GM21423 (cell line): ENCODE results near the gene ADAMTS10.
"Not testable (repeated sequence)": the region's sequence is repeated elsewhere in the genome, so short reads cannot be mapped to it uniquely, and the experiment has no call there.

Experiments used
- ATAC-seq: cut with Tn5 transposase; IDR thresholded peaks from one replicate; pipeline ENCODE4 v1.9.1; 2021; ENCODE audit warnings: mild to moderate bottlenecking, moderate library complexity; ENCODE audit not compliant: unreplicated experiment

The ADAMTS10 gene

DNA sequence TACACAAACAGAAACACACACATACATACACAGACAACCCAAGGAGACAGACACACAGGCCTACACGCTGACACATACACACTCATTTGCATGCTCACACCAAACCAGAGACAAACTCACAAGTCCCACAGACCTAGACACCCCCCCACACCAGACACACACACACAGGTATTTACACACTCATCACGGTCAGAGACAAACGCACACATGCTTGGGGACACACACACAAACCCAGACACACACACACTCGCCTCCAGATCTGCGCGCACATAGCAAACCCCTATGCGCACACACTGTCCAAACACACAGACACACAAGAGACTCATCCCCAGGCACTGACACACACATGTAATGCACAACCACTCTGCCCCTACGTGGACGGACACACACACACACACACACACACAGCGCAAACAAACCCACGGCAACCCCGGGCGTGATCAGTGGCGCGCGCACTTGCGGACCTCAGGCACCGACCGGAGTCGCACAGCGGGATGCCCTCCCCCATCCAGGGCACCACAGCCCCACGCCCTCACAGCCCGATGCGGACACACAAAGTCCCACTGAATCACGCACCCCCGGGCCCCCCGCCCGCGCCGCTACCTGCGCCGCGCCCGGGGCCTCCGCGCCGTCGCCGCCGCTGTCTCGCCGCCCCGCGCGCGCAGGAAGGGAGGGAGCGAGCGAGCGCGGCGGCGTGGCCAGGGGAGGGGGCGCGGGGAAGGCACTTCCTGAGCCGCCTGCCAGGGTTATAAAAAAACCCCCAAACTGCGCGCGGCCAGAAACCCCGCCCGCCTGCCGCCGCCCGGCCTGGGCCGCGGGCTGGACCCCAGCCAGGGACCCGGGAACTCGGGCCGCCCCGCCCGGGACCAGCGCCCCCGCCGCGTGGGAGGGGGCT lies at the start of gene ADAMTS10:
Gene ADAMTS10 (minus strand): TSS at position 675 of the 895 bp plus-strand sequence. CDS start 5,005 bp downstream, outside the sequence.
- no peak for ATAC-seq

GRCh38 chr19:8659905-8660304 lies 49.4 kb upstream of the ADAMTS10 start:
- no peak for ATAC-seq

- no peak for ATAC-seq
Observed at GRCh38 chr19:8657869-8658268, 47.4 kb upstream of the ADAMTS10 start.

- ATAC-seq: no peak
Observed at GRCh38 chr19:8655340-8655709, 44.8 kb upstream of the ADAMTS10 start.

DNA sequence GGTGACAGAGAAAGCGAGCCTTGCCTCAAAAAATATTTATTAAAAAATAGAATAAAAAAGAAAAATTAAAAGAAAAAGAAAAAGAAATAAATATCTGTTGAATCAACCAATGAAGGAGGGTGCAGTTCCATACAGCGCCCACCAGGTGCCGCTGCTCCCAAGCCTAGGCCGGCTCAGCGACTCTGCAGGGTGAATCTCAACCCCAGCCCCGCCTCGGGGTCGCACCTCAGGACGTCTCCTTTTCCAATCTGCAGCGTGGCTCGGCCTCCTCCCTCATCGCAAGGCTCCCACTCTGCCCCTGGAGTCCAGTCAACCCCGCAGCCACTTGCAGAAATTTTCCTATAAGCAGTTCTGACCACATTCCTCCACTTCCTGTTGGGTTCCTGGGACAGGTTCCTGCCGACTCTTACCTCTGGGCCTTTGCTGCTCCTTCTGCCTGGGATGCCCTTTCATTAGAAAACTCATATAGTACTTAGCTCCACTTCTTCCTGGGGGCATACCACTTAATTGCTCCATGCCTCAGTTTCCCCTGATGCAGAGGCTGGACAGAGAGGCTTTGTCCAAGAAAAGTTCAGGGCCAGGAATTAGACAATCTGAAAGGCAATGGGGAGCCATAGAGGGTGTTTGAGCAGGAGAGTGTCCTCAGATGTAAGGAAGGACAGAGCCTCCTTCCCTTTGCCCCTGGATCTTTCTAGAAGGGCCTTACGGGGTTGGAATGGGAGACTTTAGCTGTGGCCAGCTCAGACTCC lies 44.2 kb upstream of the ADAMTS10 start:
- no peak for ATAC-seq

- ATAC-seq: no peak
Observed at GRCh38 chr19:8648240-8648639, 37.7 kb upstream of the ADAMTS10 start.

GRCh38 chr19:8643860-8644653 lies 33.5 kb upstream of the ADAMTS10 start:
- no peak for ATAC-seq

GRCh38 chr19:8642561-8642960 lies 32.0 kb upstream of the ADAMTS10 start:
- ATAC-seq: no peak

DNA sequence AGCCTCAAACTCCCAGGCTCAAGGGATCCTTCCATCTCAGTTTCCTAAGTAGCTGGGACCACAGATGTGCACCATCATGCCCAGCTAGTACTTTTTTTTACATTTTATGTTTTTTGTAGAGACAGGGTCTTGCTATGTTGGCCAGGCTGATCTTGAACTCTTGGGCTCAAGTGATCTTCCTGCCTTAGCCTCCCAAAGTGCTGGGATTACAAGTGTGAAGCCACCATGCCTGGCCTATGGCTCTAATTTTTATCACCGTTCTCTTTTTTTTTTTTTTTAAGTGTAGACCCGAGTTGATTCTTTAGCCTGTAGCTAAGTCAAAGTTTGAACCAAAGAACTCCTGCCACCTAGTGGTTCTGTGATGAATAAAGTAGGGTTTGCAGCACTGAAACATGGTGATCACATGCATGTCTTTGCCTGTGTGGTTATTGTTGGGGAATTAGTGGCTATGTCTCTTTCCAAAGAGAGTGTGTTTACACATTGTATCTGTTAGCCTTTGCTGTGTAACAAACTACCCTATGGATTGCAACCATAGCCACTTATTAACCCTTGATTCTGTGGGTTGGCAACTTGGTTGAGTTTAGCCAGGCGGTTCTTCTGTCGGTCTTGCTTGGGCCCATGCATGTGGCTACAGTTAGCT lies 31.5 kb upstream of the ADAMTS10 start:
- ATAC-seq: no peak

GRCh38 chr19:8641221-8641907 lies 30.8 kb upstream of the ADAMTS10 start:
- no peak for ATAC-seq

DNA sequence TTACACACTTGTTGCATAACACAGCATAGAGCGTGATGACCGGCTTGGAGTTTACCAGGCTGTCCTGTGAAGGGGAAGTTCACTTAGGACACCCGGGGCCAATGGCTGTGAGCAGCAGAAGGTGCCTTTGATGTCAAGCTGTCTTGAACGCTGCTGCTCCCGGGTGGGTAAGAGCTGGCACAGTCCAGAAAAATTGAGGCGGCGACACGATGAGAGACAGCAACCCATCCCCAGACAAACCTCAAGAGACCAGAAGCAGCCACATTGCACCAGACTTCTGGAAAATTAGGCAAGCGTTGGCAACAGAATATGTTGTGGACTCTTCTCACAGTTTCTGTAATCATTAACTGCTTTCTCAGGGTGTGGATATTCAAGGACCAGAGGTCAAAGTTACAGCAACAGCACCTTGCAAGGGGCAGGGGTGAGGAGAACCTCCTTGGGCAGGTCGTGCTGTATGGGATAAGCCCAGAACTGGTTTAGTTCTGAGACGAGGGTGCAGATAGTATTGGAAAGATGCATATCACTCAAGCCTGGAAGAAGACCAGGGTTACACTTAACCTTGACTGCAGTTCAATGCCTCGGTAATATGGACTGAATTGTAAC lies 30.0 kb upstream of the ADAMTS10 start:
- ATAC-seq: no peak

DNA sequence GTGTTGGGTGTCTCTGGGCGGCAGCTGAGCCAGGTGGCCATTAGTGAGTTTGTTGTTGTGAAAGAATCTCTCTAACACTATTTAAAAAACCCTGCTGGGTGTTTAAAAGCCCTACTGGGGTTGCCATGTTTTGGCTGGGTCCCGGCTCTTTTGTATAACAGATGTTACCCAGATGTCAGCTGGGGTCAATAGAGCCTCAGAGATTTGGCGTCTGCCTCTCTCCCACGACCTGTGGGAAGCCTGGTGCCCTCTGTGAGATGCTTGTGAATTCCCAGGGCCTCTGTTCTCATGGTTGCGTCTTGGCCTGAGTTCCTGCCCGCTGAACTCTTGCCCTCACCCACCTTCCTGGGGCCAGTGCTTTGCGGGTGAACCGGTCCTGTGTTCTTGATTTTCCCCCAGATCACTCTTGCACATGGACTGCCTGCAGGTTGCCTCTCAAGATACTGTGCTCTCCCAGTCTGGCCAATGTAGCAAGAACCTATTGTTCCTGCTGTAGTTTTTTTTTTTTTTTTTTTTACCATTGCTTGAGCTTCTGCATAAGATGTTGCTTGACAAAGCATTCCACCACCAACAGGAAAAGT lies 29.4 kb upstream of the ADAMTS10 start:
- ATAC-seq: no peak

DNA sequence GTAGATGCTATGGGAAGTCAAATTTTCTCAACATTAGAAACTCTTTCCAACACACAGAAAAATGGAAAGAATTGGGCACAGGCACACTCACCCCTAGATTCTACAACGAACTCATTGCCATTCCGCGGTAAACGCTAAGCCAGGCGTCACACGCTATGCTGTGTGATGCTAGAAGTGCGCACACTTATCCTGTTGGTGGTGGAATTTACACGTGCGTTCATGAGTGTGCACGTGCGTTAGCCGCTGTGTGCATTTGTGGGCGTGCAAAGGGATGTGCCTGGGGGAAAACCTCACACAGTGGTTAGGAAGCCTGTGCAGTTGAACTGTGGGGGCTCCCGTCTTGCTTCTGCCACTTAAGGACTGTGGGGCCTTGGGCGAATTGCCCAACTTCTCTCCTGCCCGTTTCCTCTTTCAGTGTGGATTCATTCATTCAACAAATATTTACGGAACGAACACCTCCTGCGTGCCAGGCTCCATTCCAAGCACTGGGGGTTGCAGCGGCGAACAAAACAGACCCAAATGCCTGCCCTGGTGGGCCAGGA lies 27.6 kb upstream of the ADAMTS10 start:
- no peak for ATAC-seq

- ATAC-seq: not testable (repeated sequence)
Observed at GRCh38 chr19:8637070-8637469, 26.6 kb upstream of the ADAMTS10 start.

DNA sequence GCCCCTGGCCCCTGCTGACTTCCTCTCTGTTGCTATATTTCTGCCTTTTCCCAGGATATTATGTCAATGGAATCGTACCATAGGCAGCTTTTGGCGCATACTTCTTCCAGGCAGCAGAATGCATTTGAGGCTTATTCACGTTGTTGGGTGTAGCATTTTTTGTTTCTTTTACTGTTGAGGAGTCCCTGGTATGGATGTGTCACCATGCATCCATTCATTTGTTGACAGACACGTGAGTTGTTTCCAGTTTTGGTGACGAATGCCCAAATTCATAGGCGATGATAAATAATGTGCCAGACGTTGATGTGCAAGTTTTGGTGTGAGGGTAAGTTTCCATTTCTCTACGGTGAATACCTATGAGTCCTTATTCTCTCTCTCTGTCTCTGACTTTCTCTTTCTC lies 24.9 kb upstream of the ADAMTS10 start:
- ATAC-seq: no peak

DNA sequence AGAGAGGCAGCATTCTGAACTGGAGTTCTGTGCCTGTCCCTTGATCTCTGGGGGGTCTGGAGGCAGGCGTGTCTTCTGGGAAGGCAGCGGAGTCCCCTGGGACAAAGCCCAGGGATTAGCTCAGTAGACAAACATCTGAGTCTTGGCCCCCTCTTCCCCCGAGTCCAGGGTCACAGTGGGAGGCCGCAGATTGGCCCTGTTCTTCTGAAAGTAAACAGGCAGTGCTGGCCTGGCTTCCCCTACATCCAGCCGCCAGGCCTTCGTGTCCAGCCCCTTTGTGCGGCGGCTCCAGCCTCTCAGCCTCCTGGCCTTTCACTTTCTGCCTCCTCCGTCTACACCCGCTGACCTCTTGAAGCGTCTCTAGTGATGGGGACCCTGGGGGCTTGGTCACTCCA lies 20.9 kb upstream of the ADAMTS10 start:
- ATAC-seq: no peak

DNA sequence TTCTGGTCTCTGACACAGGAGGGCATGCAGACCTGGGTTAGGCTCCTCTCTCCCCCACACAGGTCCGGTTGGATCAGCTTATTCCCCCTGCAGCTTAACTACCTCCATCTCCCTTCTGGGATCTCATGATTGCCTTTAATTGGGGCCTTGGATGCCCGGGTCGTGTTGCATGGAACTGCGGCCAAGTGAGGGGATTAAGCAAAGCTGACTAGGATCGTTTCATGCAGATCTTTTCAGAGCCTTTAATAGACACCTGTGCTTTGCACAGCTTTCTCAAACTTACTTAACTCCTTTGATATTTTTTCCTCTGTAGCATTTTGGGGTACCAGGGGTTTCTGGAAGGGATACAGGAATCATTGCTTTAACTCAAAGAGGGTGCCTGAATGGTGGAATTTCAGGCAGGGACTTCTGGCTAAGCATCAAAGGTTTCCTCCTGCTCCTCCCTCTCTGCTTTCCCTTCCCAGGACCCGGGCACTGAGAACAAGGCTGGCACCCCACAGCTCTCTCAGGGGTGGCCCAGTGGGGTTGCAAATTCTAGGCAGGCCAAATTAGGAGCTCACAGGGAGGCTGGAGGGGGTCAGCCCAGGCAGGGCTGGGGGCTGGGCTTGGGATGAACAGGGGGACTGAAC lies 20.4 kb upstream of the ADAMTS10 start:
- ATAC-seq: no peak

DNA sequence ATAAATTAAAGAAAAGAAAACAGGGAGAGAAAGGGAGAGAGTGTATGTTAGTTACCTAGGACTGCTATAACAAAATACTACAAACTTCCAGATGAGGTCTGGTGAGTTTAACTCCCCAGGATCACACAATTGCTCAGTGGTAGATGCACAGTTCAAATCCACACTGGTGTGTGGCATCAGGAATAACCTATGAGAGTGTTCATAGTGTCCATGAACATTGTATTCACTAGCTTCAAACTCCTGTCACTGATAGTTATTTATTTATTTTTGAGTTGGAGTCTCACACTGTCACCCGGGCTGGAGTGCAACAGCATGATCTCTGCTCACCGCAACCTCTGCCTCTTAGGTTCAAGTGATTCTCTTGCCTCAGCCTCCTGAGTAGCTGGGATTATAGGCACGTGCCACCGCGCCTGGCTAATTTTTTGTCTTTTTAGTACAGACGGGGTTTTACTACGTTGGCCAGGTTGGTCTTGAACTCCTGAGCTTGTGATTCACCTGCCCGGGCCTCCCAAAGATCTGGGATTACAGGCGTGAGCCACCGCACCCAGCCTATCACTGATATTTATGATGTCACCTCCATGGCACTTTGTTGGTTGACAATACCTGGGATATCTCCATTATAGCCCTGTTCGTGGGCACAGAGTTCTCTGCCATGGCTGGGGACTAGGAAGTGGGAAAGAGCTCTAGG lies 19.6 kb upstream of the ADAMTS10 start, which contains the start of gene NFILZ:
Gene NFILZ (plus strand): TSS at position 638 of the 688 bp plus-strand sequence. CDS start 46,133 bp downstream, outside the sequence.
- no peak for ATAC-seq
